ENCODE results near the gene NAIF1.
"Not testable (repeated sequence)": the region's sequence is repeated elsewhere in the genome, so short reads cannot be mapped to it uniquely, and the experiment has no call there.

NAIF1 gene

GRCh38 chr9:128024761-128025308 is 42.3 kb downstream of the NAIF1 start:
- DNase-seq: no peak

- not testable (repeated sequence) for DNase-seq
Observed at GRCh38 chr9:128023671-128024070, 43.4 kb downstream of the NAIF1 start.

GRCh38 chr9:128022886-128023285 is 44.2 kb downstream of the NAIF1 start:
- DNase-seq: no peak

GRCh38 chr9:128021098-128021497 is 46.0 kb downstream of the NAIF1 start:
- no peak for DNase-seq

GRCh38 chr9:128020692-128021091 is 46.4 kb downstream of the NAIF1 start:
- DNase-seq: no peak

GRCh38 chr9:128015696-128016095 is 51.4 kb downstream of the NAIF1 start:
- DNase-seq: no peak

Data from SHP77 treated with DMSO at 0.1 percent for 48 hours (cell line).